K562 (cell line): ENCODE data around the gene KCNAB1. TPM values are rescaled to one million over a fixed set of nuclear protein-coding genes. Genes with fewer than 3 reads are reported as not detected.

Experiments
- CBX8 ChIP-seq: fragments of 200-600 bp; sonication (generic); IDR thresholded peaks from 2 replicates; pipeline ENCODE4 v1.6.1; 2012; ENCODE audit warnings: borderline replicate concordance, mixed run types, low read depth, mild to moderate bottlenecking, moderate library complexity, mixed read lengths, low read length, control low read depth, inconsistent platforms; ENCODE audit not compliant: poor library complexity, severe bottlenecking; ENCODE audit errors: extremely low read depth
- MTA3 ChIP-seq: fragments of 450-650 bp; formaldehyde crosslinking; IDR thresholded peaks from 2 replicates; pipeline ENCODE4 v1.6.1; 2017; ENCODE audit warnings: mild to moderate bottlenecking, borderline replicate concordance
- SLC30A9 ChIP-seq: fragments of 250-450 bp; sonication (Bioruptor Pico); IDR thresholded peaks from 2 replicates; pipeline ENCODE4 v1.8.0; 2022; ENCODE audit warnings: mild to moderate bottlenecking, moderate library complexity
- SMARCB1 ChIP-seq: IDR thresholded peaks from 2 replicates; pipeline ENCODE4 v1.6.1; 2011; ENCODE audit warnings: improper control_type of control experiment, low read depth; ENCODE audit not compliant: insufficient read length
- SPI1 ChIP-seq: IDR thresholded peaks from 2 replicates; pipeline ENCODE4 v1.6.1; 2011; ENCODE audit warnings: low read depth, low read length, control low read depth, borderline replicate concordance
- ZNF121 ChIP-seq: sonication (generic); formaldehyde crosslinking; conservative IDR thresholded peaks from 2 replicates; pipeline ENCODE4 v1.8.0; 2022; ENCODE audit warnings: missing genetic modification reagents
- ZNF174 ChIP-seq: fragments of 250-450 bp; sonication (Bioruptor Pico); IDR thresholded peaks from 2 replicates; pipeline ENCODE4 v1.4.0; 2020; ENCODE audit warnings: mild to moderate bottlenecking
- ZNF217 ChIP-seq: sonication (generic); formaldehyde crosslinking; IDR thresholded peaks from 2 replicates; pipeline ENCODE4 v1.8.0; 2022; ENCODE audit warnings: mild to moderate bottlenecking, missing genetic modification reagents
- ZNF561 ChIP-seq: fragments of 450-650 bp; formaldehyde crosslinking; conservative IDR thresholded peaks from 2 replicates; pipeline ENCODE4 v1.4.0; 2020; ENCODE audit warnings: mild to moderate bottlenecking, moderate library complexity
- ZNF644 ChIP-seq: fragments of 200-800 bp; sonication (Bioruptor generic); IDR thresholded peaks from 2 replicates; pipeline ENCODE4 v1.6.1; 2016; ENCODE audit warnings: low read depth, missing genetic modification characterization, missing compliant biosample characterization
- polyA plus RNA-seq, 8 experiments: library from polyadenylated mRNA; depleted of rRNA in 4 of 8; stranded (reverse) in 5 of 8; unstranded in 3 of 8; fragments of >200 nt; fragmentation: Nextera tagmentation in 2 of 8; fragmentation: Illumina TruSeq in 1 of 8; extraction: Ambion mirVana in 2 of 8; extraction: Trizol in 1 of 8; gene quantifications; 2 replicates each; pipeline versions ENCODE4 v1.2.1 to v1.2.3, GENCODE V29; 2011 to 2014; ENCODE audit warnings: inconsistent platforms in 1 of 8, missing spikeins in 1 of 8
- total RNA-seq, 7 experiments: library from RNA; depleted of rRNA in 6 of 7; stranded (reverse); fragments of >200 nt in 6 of 7; fragmentation: Illumina TruSeq in 2 of 7; extraction: Trizol in 2 of 7; gene quantifications; 2 replicates each; pipeline versions ENCODE4 v1.2.1 to v1.2.3, GENCODE V29; 2011 to 2021; ENCODE audit warnings: low replicate concordance in 1 of 7
- TF ChIP-seq, protein P1 (sequence below), 2 experiments: fragments of 450-650 bp; IDR thresholded peaks; 2 replicates each; pipeline ENCODE4 v1.6.1; 2016
- TF ChIP-seq, protein P2 (sequence below): fragments of 450-650 bp; IDR thresholded peaks from 2 replicates; pipeline ENCODE4 v1.6.1; 2016; ENCODE audit warnings: mild to moderate bottlenecking, moderate library complexity
- TF ChIP-seq, protein P3 (sequence below): fragments of 450-650 bp; formaldehyde crosslinking; IDR thresholded peaks from 2 replicates; pipeline ENCODE4 v1.4.0; 2020; ENCODE audit warnings: mild to moderate bottlenecking

KCNAB1 gene
- total and polyA plus RNA-seq, 9 of the 15 experiments (the other 6 are each of a cell fraction or from before 2014, with no cell fraction given): 0.14 to 1.2 (median 0.51) TPM

DNA sequence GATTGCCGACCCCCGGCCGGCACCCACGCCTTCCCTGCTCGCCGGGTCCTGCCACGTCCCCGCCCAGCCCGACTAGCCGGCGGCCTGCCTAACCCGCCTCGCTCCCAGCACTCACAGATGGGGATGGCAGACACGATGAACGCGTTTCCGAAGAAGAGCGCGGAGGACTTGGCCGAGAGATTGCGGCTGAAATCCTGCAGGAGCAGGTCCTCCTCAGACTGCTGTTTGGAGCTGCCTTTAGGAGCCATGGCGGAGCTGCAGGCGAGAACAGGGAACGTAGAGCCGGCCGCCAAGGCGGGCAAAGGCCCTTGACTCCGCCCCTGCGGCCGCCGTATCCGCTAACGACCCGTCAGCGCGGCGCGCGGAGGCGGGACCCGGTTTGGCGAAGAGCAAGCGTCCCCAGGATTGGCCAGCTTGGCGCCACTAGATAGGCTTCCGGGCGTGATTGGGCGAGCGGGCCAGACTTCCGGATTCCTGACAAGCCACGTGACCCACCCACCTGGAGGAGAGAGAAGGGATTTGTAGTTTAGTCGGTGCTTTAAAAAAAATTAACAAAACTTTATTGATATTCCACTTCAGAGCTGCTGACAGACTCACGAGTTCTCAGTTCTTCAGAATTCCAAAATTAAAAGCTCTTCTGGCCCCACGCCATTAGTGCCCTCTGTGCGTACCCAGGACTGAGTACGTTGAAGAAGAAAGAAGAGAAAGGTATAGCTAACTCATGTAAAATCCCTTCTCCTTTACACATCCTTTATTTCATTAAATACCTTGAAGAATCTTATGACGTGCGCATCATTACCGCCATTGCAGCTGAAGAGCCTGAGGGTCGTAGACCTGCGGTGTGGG, 434.7 kb downstream of the KCNAB1 start, which contains the start of gene SSR3 (continued):
- TF ChIP-seq SMARCB1 (no peak), ZNF174 (CRISPR knock-in tag) (no peak), CBX8 (no peak), MTA3 (peak; percentile 56; the same call in 1 of the 2 replicates), SPI1 (no peak), SLC30A9 (no peak), ZNF561 (CRISPR knock-in tag) (no peak), ZNF217 (CRISPR knock-in tag) (no peak), ZNF644 (tag) (0 out of 2 replicates have a peak, but pooled peaks have one; percentile 28), ZNF121 (no peak)
- TF ChIP-seq, protein P1, sequence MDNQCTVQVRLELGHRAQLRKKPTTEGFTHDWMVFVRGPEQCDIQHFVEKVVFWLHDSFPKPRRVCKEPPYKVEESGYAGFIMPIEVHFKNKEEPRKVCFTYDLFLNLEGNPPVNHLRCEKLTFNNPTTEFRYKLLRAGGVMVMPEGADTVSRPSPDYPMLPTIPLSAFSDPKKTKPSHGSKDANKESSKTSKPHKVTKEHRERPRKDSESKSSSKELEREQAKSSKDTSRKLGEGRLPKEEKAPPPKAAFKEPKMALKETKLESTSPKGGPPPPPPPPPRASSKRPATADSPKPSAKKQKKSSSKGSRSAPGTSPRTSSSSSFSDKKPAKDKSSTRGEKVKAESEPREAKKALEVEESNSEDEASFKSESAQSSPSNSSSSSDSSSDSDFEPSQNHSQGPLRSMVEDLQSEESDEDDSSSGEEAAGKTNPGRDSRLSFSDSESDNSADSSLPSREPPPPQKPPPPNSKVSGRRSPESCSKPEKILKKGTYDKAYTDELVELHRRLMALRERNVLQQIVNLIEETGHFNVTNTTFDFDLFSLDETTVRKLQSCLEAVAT (IDR thresholded peaks at IDR 0.05): peak; percentile 46 to 70; a peak in 3 of 4 replicates
- TF ChIP-seq, protein P2, sequence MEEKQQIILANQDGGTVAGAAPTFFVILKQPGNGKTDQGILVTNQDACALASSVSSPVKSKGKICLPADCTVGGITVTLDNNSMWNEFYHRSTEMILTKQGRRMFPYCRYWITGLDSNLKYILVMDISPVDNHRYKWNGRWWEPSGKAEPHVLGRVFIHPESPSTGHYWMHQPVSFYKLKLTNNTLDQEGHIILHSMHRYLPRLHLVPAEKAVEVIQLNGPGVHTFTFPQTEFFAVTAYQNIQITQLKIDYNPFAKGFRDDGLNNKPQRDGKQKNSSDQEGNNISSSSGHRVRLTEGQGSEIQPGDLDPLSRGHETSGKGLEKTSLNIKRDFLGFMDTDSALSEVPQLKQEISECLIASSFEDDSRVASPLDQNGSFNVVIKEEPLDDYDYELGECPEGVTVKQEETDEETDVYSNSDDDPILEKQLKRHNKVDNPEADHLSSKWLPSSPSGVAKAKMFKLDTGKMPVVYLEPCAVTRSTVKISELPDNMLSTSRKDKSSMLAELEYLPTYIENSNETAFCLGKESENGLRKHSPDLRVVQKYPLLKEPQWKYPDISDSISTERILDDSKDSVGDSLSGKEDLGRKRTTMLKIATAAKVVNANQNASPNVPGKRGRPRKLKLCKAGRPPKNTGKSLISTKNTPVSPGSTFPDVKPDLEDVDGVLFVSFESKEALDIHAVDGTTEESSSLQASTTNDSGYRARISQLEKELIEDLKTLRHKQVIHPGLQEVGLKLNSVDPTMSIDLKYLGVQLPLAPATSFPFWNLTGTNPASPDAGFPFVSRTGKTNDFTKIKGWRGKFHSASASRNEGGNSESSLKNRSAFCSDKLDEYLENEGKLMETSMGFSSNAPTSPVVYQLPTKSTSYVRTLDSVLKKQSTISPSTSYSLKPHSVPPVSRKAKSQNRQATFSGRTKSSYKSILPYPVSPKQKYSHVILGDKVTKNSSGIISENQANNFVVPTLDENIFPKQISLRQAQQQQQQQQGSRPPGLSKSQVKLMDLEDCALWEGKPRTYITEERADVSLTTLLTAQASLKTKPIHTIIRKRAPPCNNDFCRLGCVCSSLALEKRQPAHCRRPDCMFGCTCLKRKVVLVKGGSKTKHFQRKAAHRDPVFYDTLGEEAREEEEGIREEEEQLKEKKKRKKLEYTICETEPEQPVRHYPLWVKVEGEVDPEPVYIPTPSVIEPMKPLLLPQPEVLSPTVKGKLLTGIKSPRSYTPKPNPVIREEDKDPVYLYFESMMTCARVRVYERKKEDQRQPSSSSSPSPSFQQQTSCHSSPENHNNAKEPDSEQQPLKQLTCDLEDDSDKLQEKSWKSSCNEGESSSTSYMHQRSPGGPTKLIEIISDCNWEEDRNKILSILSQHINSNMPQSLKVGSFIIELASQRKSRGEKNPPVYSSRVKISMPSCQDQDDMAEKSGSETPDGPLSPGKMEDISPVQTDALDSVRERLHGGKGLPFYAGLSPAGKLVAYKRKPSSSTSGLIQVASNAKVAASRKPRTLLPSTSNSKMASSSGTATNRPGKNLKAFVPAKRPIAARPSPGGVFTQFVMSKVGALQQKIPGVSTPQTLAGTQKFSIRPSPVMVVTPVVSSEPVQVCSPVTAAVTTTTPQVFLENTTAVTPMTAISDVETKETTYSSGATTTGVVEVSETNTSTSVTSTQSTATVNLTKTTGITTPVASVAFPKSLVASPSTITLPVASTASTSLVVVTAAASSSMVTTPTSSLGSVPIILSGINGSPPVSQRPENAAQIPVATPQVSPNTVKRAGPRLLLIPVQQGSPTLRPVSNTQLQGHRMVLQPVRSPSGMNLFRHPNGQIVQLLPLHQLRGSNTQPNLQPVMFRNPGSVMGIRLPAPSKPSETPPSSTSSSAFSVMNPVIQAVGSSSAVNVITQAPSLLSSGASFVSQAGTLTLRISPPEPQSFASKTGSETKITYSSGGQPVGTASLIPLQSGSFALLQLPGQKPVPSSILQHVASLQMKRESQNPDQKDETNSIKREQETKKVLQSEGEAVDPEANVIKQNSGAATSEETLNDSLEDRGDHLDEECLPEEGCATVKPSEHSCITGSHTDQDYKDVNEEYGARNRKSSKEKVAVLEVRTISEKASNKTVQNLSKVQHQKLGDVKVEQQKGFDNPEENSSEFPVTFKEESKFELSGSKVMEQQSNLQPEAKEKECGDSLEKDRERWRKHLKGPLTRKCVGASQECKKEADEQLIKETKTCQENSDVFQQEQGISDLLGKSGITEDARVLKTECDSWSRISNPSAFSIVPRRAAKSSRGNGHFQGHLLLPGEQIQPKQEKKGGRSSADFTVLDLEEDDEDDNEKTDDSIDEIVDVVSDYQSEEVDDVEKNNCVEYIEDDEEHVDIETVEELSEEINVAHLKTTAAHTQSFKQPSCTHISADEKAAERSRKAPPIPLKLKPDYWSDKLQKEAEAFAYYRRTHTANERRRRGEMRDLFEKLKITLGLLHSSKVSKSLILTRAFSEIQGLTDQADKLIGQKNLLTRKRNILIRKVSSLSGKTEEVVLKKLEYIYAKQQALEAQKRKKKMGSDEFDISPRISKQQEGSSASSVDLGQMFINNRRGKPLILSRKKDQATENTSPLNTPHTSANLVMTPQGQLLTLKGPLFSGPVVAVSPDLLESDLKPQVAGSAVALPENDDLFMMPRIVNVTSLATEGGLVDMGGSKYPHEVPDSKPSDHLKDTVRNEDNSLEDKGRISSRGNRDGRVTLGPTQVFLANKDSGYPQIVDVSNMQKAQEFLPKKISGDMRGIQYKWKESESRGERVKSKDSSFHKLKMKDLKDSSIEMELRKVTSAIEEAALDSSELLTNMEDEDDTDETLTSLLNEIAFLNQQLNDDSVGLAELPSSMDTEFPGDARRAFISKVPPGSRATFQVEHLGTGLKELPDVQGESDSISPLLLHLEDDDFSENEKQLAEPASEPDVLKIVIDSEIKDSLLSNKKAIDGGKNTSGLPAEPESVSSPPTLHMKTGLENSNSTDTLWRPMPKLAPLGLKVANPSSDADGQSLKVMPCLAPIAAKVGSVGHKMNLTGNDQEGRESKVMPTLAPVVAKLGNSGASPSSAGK: no peak
- TF ChIP-seq, protein P3, sequence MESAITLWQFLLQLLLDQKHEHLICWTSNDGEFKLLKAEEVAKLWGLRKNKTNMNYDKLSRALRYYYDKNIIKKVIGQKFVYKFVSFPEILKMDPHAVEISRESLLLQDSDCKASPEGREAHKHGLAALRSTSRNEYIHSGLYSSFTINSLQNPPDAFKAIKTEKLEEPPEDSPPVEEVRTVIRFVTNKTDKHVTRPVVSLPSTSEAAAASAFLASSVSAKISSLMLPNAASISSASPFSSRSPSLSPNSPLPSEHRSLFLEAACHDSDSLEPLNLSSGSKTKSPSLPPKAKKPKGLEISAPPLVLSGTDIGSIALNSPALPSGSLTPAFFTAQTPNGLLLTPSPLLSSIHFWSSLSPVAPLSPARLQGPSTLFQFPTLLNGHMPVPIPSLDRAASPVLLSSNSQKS (CRISPR knock-in tag): no peak
